Aorta (tissue), 4 donors: ENCODE measurements around the gene BTBD18. TPM values are rescaled to one million over a fixed set of nuclear protein-coding genes. Genes with fewer than 3 reads are reported as not detected.

Experiments
- polyA plus RNA-seq, 2 donors: library from polyadenylated mRNA; stranded (reverse); fragments of 200-250 nt; gene quantifications; one replicate each; pipeline ENCODE4 v1.2.3, GENCODE V29; 2013
- total RNA-seq, 2 donors: library from RNA; stranded (reverse); fragmentation: NEBNext Ultra II Directional; extraction: Animal tissue kit (Norgen Biotek cat#: 25700); gene quantifications; one replicate each; pipeline ENCODE4 v1.2.1, GENCODE V29; 2021
- donor health status: healthy with polysubstance abuse.
- donor health status: Bipolar disorder and iron deficiency.
- donor health status: DM: no; HTN: no; CAD: no.
- donor health status: DM: yes; HTN: yes; CAD: no.

The BTBD18 gene
- total and polyA plus RNA-seq, 4 donors, result 0.05 TPM; not detected in 3

Other genes with a start within 250 kb of the BTBD18 start
- gene SLC43A1, start 236.1 kb downstream of the BTBD18 start, total RNA-seq, result 10 to 100 TPM in 1 of 2 donors, 1 to 10 TPM in 1; 7.6 to 15.8 TPM
- gene SLC43A1, start 236.1 kb downstream of the BTBD18 start, polyA plus RNA-seq, result 10 to 100 TPM in 1 of 2 donors, 1 to 10 TPM in 1; 8.6 to 19.6 TPM
- gene TIMM10, start 221.1 kb downstream of the BTBD18 start, total RNA-seq, result 10 to 100 TPM; 30.8 to 40.0 TPM
- 10 to 100 TPM; 34.7 to 71.1 TPM for gene TIMM10, start 221.1 kb downstream of the BTBD18 start, polyA plus RNA-seq
- not detected for gene SMTNL1, start 214.2 kb downstream of the BTBD18 start, total RNA-seq
- gene SMTNL1, start 214.2 kb downstream of the BTBD18 start, polyA plus RNA-seq, result not detected
- 10 to 100 TPM; 42.0 to 68.9 TPM for gene UBE2L6, start 184.1 kb downstream of the BTBD18 start, total RNA-seq
- 10 to 100 TPM; 44.8 to 45.2 TPM for gene UBE2L6, start 184.1 kb downstream of the BTBD18 start, polyA plus RNA-seq
- gene SERPING1, start 154.1 kb downstream of the BTBD18 start, total RNA-seq, result 1,000 to 10,000 TPM in 1 of 2 donors, 100 to 1,000 TPM in 1; 723 to 1,015 TPM
- 100 to 1,000 TPM; 473 to 867 TPM for gene SERPING1, start 154.1 kb downstream of the BTBD18 start, polyA plus RNA-seq
- gene YPEL4, start 101.9 kb downstream of the BTBD18 start, total RNA-seq, result 1 to 10 TPM in 1 of 2 donors, under 1 TPM in 1; 0.97 to 1.8 TPM
- gene YPEL4, start 101.9 kb downstream of the BTBD18 start, polyA plus RNA-seq, result 1 to 10 TPM; 3.0 to 6.2 TPM
- gene CLP1, start 94.1 kb downstream of the BTBD18 start, total RNA-seq, result 10 to 100 TPM; 10.0 to 10.6 TPM
- gene CLP1, start 94.1 kb downstream of the BTBD18 start, polyA plus RNA-seq, result 10 to 100 TPM in 1 of 2 donors, 1 to 10 TPM in 1; 6.7 to 10.8 TPM
- 10 to 100 TPM; 47.9 to 51.0 TPM for gene ZDHHC5, start 83.7 kb downstream of the BTBD18 start, total RNA-seq
- gene ZDHHC5, start 83.7 kb downstream of the BTBD18 start, polyA plus RNA-seq, result 10 to 100 TPM; 11.3 to 17.6 TPM
- 10 to 100 TPM in 1 of 2 donors, 1 to 10 TPM in 1; 8.8 to 11.6 TPM for gene MED19, start 39.6 kb downstream of the BTBD18 start, total RNA-seq
- 10 to 100 TPM in 1 of 2 donors, 1 to 10 TPM in 1; 9.9 to 11.8 TPM for gene MED19, start 39.6 kb downstream of the BTBD18 start, polyA plus RNA-seq
- 10 to 100 TPM; 40.6 to 47.8 TPM for gene TMX2, start 39.2 kb downstream of the BTBD18 start, total RNA-seq
- gene TMX2, start 39.2 kb downstream of the BTBD18 start, polyA plus RNA-seq, result 10 to 100 TPM; 44.1 to 50.8 TPM
- gene SELENOH, start 10.3 kb downstream of the BTBD18 start, total RNA-seq, result 10 to 100 TPM; 65.0 to 75.1 TPM
- gene SELENOH, start 10.3 kb downstream of the BTBD18 start, polyA plus RNA-seq, result 100 to 1,000 TPM; 126 to 158 TPM
- gene CTNND1, start 10.0 kb upstream of the BTBD18 start, total RNA-seq, result 100 to 1,000 TPM; 167 to 213 TPM
- gene CTNND1, start 10.0 kb upstream of the BTBD18 start, polyA plus RNA-seq, result 10 to 100 TPM; 31.6 to 35.8 TPM